PC-3 (cell line): ENCODE data around the gene LGR4. TPM values are rescaled to one million over a fixed set of nuclear protein-coding genes. Genes with fewer than 3 reads are reported as not detected.

Experiments used
- ATAC-seq: fragments of 200-7000 bp; cut with Tn5 transposase; 2 replicates; pipeline ENCODE4 v1.9.1; 2020; ENCODE audit warnings: mild to moderate bottlenecking, moderate library complexity
- BruUV-seq: library from RNA; stranded (reverse); fragments of 400-500 nt; replicated peaks from 2 replicates; lab custom pipeline; 2021; lab: Mats Ljungman, UMichigan
- CTCF ChIA-PET: fragments of 300-600 bp; sonication (Branson Sonifier 250); formaldehyde crosslinking; loops from one replicate; lab custom pipeline; 2022; ENCODE audit warnings: antibody characterized with exemption; lab: Charles Lee
- POLR2A ChIA-PET: fragments of 300-600 bp; sonication (Branson Sonifier 250); formaldehyde crosslinking; loops from one replicate; lab custom pipeline; 2022; ENCODE audit warnings: antibody characterized with exemption; ENCODE audit not compliant: unreplicated experiment; lab: Charles Lee
- DNase-seq: peaks from one replicate; pipeline ENCODE4 v3.0.0-alpha.2; 2015
- H2AFZ ChIP-seq: fragments of 300-600 bp; sonication (generic); 2 replicates; pipeline ENCODE4 v1.6.0; 2016; ENCODE audit warnings: antibody characterized with exemption, low read length
- H3F3A ChIP-seq: fragments of 300-600 bp; sonication (generic); one replicate; pipeline ENCODE4 v1.6.0; 2017; ENCODE audit warnings: antibody characterized with exemption, low read length, control low read depth, mild to moderate bottlenecking; ENCODE audit not compliant: unreplicated experiment
- H3K27ac ChIP-seq: fragments of 300-600 bp; sonication (generic); 2 replicates; pipeline ENCODE4 v1.5.1; 2016; ENCODE audit warnings: mild to moderate bottlenecking, low read length
- H3K27me3 ChIP-seq: fragments of 300-600 bp; sonication (generic); 2 replicates; pipeline ENCODE4 v1.6.1; 2016; ENCODE audit warnings: low read length, mixed read lengths
- H3K36me3 ChIP-seq: fragments of 300-600 bp; sonication (generic); 2 replicates; pipeline ENCODE4 v1.6.1; 2016; ENCODE audit warnings: low read depth, mixed run types, low read length, mixed read lengths
- H3K4me1 ChIP-seq: fragments of 300-600 bp; sonication (generic); 2 replicates; pipeline ENCODE4 v1.5.1; 2016; ENCODE audit warnings: low read length; ENCODE audit not compliant: insufficient read depth
- H3K4me2 ChIP-seq: fragments of 300-600 bp; sonication (generic); 2 replicates; pipeline ENCODE4 v1.6.0; 2016; ENCODE audit warnings: low read length
- H3K4me3 ChIP-seq: fragments of 300-600 bp; sonication (generic); 2 replicates; pipeline ENCODE4 v1.5.1; 2016; ENCODE audit warnings: mild to moderate bottlenecking, low read length, mixed read lengths
- H3K79me2 ChIP-seq: fragments of 300-600 bp; sonication (generic); 2 replicates; pipeline ENCODE4 v1.6.1; 2017; ENCODE audit warnings: low read length, mixed read lengths
- H3K9ac ChIP-seq: fragments of 300-600 bp; sonication (generic); 2 replicates; pipeline ENCODE4 v1.6.0; 2016; ENCODE audit warnings: mild to moderate bottlenecking, low read length
- H3K9me2 ChIP-seq: fragments of 300-600 bp; sonication (generic); replicated peaks from 2 replicates; pipeline ENCODE4 v1.6.1; 2016; ENCODE audit warnings: mixed run types, low read length, mixed read lengths
- H3K9me3 ChIP-seq: fragments of 300-600 bp; sonication (generic); 2 replicates; pipeline ENCODE4 v1.6.1; 2016; ENCODE audit warnings: low read length, mixed read lengths
- H4K20me1 ChIP-seq: fragments of 300-600 bp; sonication (generic); 2 replicates; pipeline ENCODE4 v1.6.1; 2016; ENCODE audit warnings: low read length, mixed read lengths
- CTCF ChIP-seq: fragments of 300-600 bp; sonication (generic); conservative IDR thresholded peaks from 2 replicates; pipeline ENCODE4 v1.5.1; 2017; ENCODE audit warnings: antibody characterized with exemption, low read depth, mild to moderate bottlenecking, low read length
- EZH2 ChIP-seq: fragments of 300-600 bp; sonication (generic); IDR thresholded peaks from one replicate; pipeline ENCODE4 v1.6.1; 2017; ENCODE audit warnings: antibody characterized with exemption, mild to moderate bottlenecking, low read length; ENCODE audit not compliant: unreplicated experiment
- EZH2phosphoT487 ChIP-seq: fragments of 300-600 bp; sonication (generic); IDR thresholded peaks from 2 replicates; pipeline ENCODE4 v1.6.1; 2018; ENCODE audit warnings: mild to moderate bottlenecking, antibody characterized with exemption, low read length, borderline replicate concordance
- intact Hi-C: fragments of 100-400 bp; cut with micrococcal nuclease; formaldehyde crosslinking; loops from 2 replicates; pipeline ENCODE4 v1.9.0; 2023
- total RNA-seq: library from RNA; depleted of rRNA; stranded (reverse); fragments of >200 nt; gene quantifications from 2 replicates; pipeline ENCODE4 v1.2.3, GENCODE V29; 2014

LGR4 gene
- total RNA-seq, 1 experiment from 2014 or later: 13.5 TPM

DNA sequence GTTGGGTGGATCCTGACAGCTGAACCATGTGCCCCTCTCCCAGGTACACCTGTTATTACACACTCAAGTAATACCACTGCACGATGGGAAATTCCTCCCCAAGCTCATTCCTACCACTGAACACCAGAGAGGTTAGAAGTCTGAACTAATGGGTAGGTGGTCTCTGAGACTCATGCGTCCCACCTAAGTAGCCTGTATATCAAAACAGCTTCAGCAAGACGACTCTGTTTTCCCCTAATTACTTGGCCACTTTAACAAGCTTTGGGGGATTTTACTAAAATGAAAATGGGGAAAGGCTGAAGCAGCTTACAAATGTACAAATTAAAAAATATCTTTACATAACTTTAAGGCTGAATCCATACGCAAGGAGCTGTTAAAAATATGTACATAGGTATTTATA lies 29.4 kb downstream of the LGR4 start:
- DNase-seq: no peak
- TF ChIP-seq EZH2phosphoT487: no peak
- no peak for TF ChIP-seq CTCF
- TF ChIP-seq EZH2: no peak
- H3K4me1 ChIP-seq: peaks cover 10% of the 10 kb centered on the region; the same call in 1 of the 2 replicates
- no peak for ATAC-seq
- no peaks in the 10 kb centered on the region for H3K27me3 ChIP-seq
- no peaks in the 10 kb centered on the region for H3F3A ChIP-seq
- BruUV-seq: no TSS peak
- no peak overlapping the region for H3K4me2 ChIP-seq
- POLR2A ChIA-PET: interaction anchor here (0.6 kb wide), 1 partner anchor 34 kb away, joined by 4 read pairs; no protein-coding TSS in a partner anchor
- CTCF ChIA-PET: no interaction called here
- no peaks in the 10 kb centered on the region for H4K20me1 ChIP-seq
- H3K9me2 ChIP-seq: no peaks in the 10 kb centered on the region
- intact Hi-C loops: no loop called here
- no peaks in the 10 kb centered on the region for H3K9me3 ChIP-seq
- H2AFZ ChIP-seq: no peak overlapping the region
- H3K9ac ChIP-seq: no peak overlapping the region
- H3K79me2 ChIP-seq: peaks cover 43% of the 10 kb centered on the region
- H3K4me3 ChIP-seq: no peak overlapping the region
- no peaks in the 10 kb centered on the region for H3K36me3 ChIP-seq
- H3K27ac ChIP-seq: no peak overlapping the region

- Histone ChIP-seq H4K20me1 (no peaks in the 10 kb centered on the region), H3F3A (no peaks in the 10 kb centered on the region), H3K79me2 (peaks cover 37% of the 10 kb centered on the region), H3K36me3 (no peaks in the 10 kb centered on the region), H3K9me3 (no peaks in the 10 kb centered on the region), H3K4me2 (no peak overlapping the region), H3K4me1 (0 out of 2 replicates have a peak, but pooled peaks cover 6% of the 10 kb centered on the region), H3K9me2 (no peaks in the 10 kb centered on the region), H3K27me3 (no peaks in the 10 kb centered on the region), H2AFZ (no peak overlapping the region), H3K4me3 (no peak overlapping the region), H3K9ac (no peak overlapping the region), H3K27ac (no peak overlapping the region)
- ATAC-seq: no peak
- intact Hi-C loops: no loop called here
- ChIA-PET CTCF (no interaction called here), POLR2A (no interaction called here)
- DNase-seq: no peak
- no TSS peak for BruUV-seq
- TF ChIP-seq EZH2phosphoT487 (no peak), CTCF (no peak), EZH2 (no peak)
Observed at GRCh38 chr11:27440090-27440489, 32.5 kb downstream of the LGR4 start.

GRCh38 chr11:27438595-27438981 lies 34.0 kb downstream of the LGR4 start:
- no peak for TF ChIP-seq EZH2
- no peak for TF ChIP-seq CTCF
- TF ChIP-seq EZH2phosphoT487: no peak
- Histone ChIP-seq H3K9me3 (no peaks in the 10 kb centered on the region), H3K4me1 (0 out of 2 replicates have a peak, but pooled peaks cover 6% of the 10 kb centered on the region), H3K9ac (no peak overlapping the region), H3K4me2 (no peak overlapping the region), H3K9me2 (no peaks in the 10 kb centered on the region), H4K20me1 (no peaks in the 10 kb centered on the region), H3K36me3 (no peaks in the 10 kb centered on the region), H3K27ac (no peak overlapping the region), H3K27me3 (no peaks in the 10 kb centered on the region), H3F3A (no peaks in the 10 kb centered on the region), H3K4me3 (no peak overlapping the region), H2AFZ (no peak overlapping the region), H3K79me2 (peaks cover 26% of the 10 kb centered on the region)
- DNase-seq (no peak), ATAC-seq (no peak)
- intact Hi-C loops: no loop called here
- CTCF ChIA-PET: no interaction called here
- POLR2A ChIA-PET: no interaction called here
- no TSS peak for BruUV-seq
